GM19193 (cell line): Measurements from ENCODE around the gene PPP1R14C.

ENCODE experiments used
- POLR2A ChIP-seq: IDR thresholded peaks from 4 replicates; pipeline ENCODE4 v1.6.1; 2011; ENCODE audit not compliant: insufficient read depth, insufficient read length; ENCODE audit errors: extremely low read depth

The PPP1R14C gene

GRCh38 chr6:150142670-150143515 is at the start of gene PPP1R14C:
Gene PPP1R14C, plus strand, starts transcription at chr6:150143044. Its CDS starts 149 bp downstream, at chr6:150143193.
- no peak for TF ChIP-seq POLR2A

GRCh38 chr6:150093397-150093796 is 49.4 kb upstream of the PPP1R14C start:
- TF ChIP-seq POLR2A: no peak

- no peak for TF ChIP-seq POLR2A
These were observed 44.7 kb upstream of the PPP1R14C start for GRCh38 chr6:150098155-150098554.

DNA sequence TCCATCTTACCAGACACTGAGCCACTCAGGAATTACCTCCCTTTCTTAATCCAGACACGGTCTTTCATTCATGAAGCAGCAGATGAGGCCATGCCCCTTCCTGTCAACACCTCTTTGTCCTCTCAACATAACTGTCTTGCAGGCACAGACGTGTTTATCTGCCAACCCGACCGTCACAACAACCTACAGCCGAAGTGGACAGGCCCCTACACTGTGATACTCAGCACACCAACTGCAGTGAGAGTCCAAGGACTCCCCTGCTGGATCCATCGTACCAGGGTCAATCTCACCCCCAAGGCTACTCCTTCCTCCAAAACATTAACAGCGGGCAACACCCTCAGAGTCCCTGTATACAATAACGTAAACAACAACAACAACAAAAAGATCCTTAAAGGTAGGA is 43.3 kb upstream of the PPP1R14C start:
- no peak for TF ChIP-seq POLR2A

DNA sequence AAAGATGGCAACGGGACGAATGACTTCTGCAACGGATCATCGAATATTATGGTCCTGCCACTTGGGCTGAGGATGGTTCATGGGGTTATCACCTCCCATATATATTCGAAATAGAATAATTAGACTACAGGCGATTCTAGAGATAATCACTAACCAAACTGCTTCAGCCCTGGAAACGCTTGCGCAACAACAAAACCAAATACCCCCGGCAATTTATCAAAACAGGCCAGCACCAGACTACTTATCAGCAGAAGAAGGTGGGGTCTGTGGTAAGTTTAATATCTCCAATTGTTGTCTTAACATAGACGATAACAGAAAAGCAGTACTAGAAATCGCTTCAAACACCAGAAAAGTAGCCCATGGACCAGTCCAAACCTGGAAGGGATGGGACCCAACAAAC is 42.9 kb upstream of the PPP1R14C start:
- TF ChIP-seq POLR2A: no peak

- TF ChIP-seq POLR2A: no peak
These were observed 42.1 kb upstream of the PPP1R14C start for GRCh38 chr6:150100745-150101144.

DNA sequence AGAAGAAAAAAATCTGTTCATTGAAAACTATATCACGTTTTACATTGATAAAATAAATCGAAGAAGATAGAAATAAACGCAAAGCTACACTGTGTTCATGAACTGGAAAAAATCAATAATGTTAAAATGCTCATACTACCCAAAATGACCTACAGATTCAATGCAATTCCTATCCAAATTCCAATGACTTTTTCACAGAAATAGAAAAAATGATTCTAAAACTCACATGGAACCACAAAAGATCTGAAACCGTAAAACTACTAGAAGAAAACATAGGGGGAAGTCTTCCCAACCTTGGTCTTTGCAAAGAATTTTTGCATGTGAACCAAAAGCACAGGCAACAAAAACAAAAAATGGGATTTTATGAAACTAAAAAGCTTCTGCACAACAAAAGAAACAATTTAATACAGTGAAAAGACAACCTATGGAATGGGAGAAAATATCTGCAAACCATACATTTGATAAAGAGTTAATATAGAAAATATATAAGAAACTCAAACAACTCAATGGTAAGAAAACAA is 40.0 kb upstream of the PPP1R14C start:
- no peak for TF ChIP-seq POLR2A

DNA sequence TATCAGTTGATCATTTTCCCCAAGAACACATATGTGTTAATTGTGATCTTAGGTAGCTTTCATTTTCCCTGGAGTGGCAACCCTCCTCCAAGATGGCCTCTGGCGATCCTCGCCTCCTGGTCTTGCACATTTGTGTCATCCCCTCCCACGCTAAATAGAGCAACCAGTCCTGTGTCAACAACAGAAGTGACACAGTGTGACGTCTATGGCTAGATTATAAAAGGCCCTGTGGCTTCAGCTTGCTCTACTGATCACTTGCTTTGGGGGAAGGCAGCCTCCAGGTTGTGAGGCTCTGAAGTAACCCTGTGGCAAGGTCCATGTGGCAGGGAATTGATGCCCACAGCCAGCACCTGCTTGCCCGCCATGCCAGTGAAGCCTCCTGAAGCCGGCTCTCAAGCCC is 30.6 kb upstream of the PPP1R14C start:
- TF ChIP-seq POLR2A: no peak

DNA sequence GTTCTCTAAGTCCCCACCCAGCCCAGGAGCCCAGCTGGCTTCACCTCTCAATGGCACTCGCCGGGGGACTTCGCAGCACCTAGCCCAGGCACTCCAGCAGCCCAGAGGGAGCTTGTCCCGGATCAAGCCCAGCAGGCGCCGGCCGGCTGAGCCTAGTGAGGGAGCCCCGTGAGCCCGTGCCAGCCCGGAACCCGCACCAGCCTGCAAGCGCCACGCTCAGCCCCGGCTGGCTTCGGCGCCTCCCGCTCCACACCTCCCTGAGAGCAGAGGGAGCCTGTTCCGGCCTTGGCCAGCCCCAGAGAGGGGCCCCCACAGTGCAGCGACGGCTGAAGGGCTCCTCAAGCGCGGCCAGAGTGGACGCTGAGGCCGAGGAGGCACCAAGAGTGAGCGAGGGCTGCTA is 27.1 kb upstream of the PPP1R14C start:
- no peak for TF ChIP-seq POLR2A

- no peak for TF ChIP-seq POLR2A
These were observed 26.5 kb upstream of the PPP1R14C start for GRCh38 chr6:150116200-150116800.

DNA sequence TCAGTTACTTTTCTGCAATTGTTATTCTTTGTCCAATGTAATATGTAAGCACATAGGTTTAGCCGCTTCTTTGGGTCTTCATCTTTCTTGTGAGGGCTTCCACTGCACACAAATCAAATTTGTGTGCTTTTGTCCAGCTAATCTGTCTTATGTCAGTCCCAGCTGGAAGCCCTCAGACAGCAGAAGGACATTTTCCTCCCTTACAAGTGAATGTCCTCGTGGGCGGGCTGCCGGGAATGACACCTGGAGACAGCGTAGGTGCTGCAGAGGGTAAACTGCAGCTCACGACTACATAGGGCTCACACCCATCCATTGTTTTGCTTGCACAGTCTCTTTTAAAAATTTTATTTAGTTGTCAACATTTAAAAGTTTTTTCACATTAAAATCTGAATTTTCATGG is 24.6 kb upstream of the PPP1R14C start:
- no peak for TF ChIP-seq POLR2A

- TF ChIP-seq POLR2A: no peak
These were observed 24.2 kb upstream of the PPP1R14C start for GRCh38 chr6:150118627-150119026.

GRCh38 chr6:150119173-150119572 is 23.7 kb upstream of the PPP1R14C start:
- TF ChIP-seq POLR2A: no peak

DNA sequence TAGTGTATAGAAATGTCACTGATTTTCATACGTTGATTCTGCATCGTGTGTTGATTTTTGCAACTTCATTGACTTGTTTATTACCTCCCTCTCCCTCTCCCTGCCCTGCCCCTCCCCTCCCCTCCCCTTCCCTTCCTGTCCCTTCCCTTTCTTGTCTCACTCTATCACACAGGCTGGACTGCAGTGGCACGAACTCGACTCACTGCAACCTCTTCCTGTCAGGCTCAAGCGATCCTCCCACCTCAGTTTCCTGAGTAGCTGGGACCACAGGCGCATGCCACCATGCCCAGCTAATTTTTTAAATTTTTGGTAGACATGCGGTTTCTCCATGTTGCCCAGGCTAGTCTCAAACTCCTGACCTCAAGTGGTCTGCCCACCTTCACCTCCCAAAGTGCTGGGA is 19.2 kb upstream of the PPP1R14C start:
- TF ChIP-seq POLR2A: no peak

- no peak for TF ChIP-seq POLR2A
These were observed 18.6 kb upstream of the PPP1R14C start for GRCh38 chr6:150124235-150124634.

DNA sequence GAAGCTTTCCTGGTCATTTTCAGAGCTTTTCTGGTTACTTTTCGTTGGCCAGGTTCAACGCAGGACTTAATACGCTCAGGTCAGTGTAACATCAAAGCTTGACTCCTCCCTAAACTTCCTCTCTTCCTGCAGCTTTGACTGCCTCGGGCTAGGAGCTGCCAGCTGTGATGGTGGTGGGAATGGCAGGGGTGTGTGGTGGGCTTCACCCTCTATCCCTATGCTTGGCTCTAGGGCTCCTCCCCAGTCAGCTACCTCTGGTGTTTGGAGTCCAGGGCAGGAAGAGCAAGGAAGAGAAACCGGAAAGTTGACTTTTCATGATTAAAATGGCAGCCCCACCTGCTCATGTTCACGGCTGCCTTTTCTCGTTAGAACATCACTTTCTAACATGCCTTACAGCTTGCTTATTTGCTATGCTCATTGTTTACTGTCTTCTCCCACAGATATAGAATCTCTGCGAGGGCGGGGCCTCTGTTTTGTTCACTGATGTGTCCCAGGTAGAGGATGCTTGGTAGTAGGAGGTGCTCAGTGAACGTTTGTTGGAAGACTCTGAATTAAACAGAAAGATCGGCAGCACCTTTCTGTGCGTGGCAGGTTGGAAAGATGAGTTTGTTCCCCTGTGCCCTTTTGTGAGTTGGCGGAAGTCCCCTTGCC is 16.1 kb upstream of the PPP1R14C start:
- TF ChIP-seq POLR2A: no peak

GRCh38 chr6:150128425-150128824 is 14.4 kb upstream of the PPP1R14C start:
- TF ChIP-seq POLR2A: no peak
